RWPE1 (cell line): ENCODE data around the gene ST7L.

ENCODE experiments used
- CTCF ChIA-PET: fragments of 350-600 bp; sonication (Branson Sonifier 250); formaldehyde crosslinking; extraction: SDS; loops from one replicate; lab custom pipeline; 2021; lab: Yijun Ruan, JAX
- POLR2A ChIA-PET: fragments of 400-600 bp; formaldehyde crosslinking; extraction: SDS; loops from one replicate; lab custom pipeline; 2020; ENCODE audit warnings: antibody characterized with exemption; ENCODE audit not compliant: low non-redundant PET; lab: Yijun Ruan, JAX
- DNase-seq: peaks from one replicate; pipeline ENCODE4 v3.0.0; 2012; ENCODE audit warnings: low spot score
- H3K27ac ChIP-seq: fragments of 450-650 bp; 2 replicates; pipeline ENCODE4 v1.5.1; 2017
- TF ChIP-seq, protein P1 (sequence below): fragments of 450-650 bp; conservative IDR thresholded peaks from 2 replicates; pipeline ENCODE4 v1.5.1; 2017; ENCODE audit warnings: low read depth, mild to moderate bottlenecking

Gene ST7L

GRCh38 chr1:112504661-112505399 is 114.1 kb downstream of the ST7L start:
- TF ChIP-seq, protein P1, sequence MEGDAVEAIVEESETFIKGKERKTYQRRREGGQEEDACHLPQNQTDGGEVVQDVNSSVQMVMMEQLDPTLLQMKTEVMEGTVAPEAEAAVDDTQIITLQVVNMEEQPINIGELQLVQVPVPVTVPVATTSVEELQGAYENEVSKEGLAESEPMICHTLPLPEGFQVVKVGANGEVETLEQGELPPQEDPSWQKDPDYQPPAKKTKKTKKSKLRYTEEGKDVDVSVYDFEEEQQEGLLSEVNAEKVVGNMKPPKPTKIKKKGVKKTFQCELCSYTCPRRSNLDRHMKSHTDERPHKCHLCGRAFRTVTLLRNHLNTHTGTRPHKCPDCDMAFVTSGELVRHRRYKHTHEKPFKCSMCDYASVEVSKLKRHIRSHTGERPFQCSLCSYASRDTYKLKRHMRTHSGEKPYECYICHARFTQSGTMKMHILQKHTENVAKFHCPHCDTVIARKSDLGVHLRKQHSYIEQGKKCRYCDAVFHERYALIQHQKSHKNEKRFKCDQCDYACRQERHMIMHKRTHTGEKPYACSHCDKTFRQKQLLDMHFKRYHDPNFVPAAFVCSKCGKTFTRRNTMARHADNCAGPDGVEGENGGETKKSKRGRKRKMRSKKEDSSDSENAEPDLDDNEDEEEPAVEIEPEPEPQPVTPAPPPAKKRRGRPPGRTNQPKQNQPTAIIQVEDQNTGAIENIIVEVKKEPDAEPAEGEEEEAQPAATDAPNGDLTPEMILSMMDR, result no peak
- CTCF ChIA-PET, result interaction anchor here (0.7 kb wide), 1 partner anchor 669 kb away, joined by 3 read pairs; no protein-coding TSS in a partner anchor
- H3K27ac ChIP-seq, result no peak overlapping the region
- POLR2A ChIA-PET, result no interaction called here
- no peak for DNase-seq

GRCh38 chr1:112504001-112504660 is 114.8 kb downstream of the ST7L start:
- H3K27ac ChIP-seq, result no peak overlapping the region
- ChIA-PET POLR2A (no interaction called here), CTCF (interaction anchor here (0.7 kb wide), 1 partner anchor 670 kb away, joined by 3 read pairs; no protein-coding TSS in a partner anchor)
- no peak for DNase-seq
- TF ChIP-seq, protein P1, result no peak

GRCh38 chr1:112502826-112503225 is 116.1 kb downstream of the ST7L start:
- DNase-seq, result no peak
- CTCF ChIA-PET, result interaction anchor here (0.6 to 1.8 kb wide), 7 partner anchors 11 to 1786 kb away, joined by 3 to 9 read pairs (median 5); partner anchors contain the start of gene MOV10
- POLR2A ChIA-PET, result no interaction called here
- TF ChIP-seq, protein P1, result no peak
- H3K27ac ChIP-seq, result no peak overlapping the region

DNA sequence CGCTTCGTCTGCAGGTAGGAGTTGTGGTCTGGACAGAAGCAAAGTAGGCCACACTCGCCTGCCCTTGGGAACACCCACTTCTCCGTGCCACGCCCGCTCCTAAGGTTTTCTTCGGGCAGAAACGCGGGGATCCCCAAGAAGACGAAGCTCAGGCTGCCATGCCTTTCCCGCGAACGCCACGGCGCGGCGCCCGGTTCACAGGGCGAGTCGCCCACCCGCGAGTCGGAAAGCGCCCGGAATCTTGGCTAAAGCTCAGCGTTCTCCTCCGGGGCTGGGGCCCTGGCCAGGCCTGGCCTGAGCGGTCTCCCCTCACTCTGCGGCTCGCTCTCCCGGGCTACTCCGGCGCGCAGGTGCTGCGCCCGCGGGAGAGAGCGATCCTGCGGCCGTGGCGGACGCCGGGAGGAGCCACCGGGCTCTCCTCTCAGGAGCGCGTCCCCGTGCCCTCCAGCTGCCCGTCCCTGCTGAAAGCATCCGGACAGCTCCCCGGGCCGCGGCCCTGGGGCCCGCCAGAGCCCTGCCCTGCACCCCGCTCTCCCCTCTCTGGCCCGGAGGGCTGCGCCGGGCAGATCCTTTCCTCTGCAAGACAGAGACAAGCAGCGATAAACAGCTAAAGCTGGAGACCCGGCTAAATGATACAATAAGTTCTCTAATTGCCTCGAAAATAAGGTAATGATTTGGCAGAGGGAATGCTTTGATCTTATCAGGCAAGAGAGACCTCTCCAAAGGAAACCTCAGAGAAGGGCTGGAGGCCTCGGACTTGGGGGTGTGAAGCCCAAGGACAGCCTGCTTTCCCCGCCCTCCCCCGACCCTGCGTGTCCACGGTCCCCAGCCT is 116.9 kb downstream of the ST7L start:
- TF ChIP-seq, protein P1, result peak; percentile 84
- CTCF ChIA-PET, result interaction anchor here (0.6 to 1.8 kb wide), 21 partner anchors 9 to 898 kb away, joined by 3 to 9 read pairs (median 4); partner anchors contain the start of gene MOV10
- H3K27ac ChIP-seq, result peak overlapping the region; percentile 27; the same call in 1 of the 2 replicates
- DNase-seq, result peak; percentile 51
- POLR2A ChIA-PET, result interaction anchor here (1.0 kb wide), 2 partner anchors 135 to 173 kb away, joined by 3 read pairs; partner anchors contain the start of gene MOV10

GRCh38 chr1:112496290-112496689 is 122.7 kb downstream of the ST7L start:
- POLR2A ChIA-PET, result no interaction called here
- TF ChIP-seq, protein P1, result no peak

More at GRCh38 chr1:112496290-112496689, 122.7 kb downstream of the ST7L start:
- CTCF ChIA-PET, result no interaction called here
- no peak for DNase-seq
- no peak overlapping the region for H3K27ac ChIP-seq
